ENCODE data around the gene C16orf54. TPM values are rescaled to one million over a fixed set of nuclear protein-coding genes. Genes with fewer than 3 reads are reported as not detected.
"Not testable (repeated sequence)": the region's sequence is repeated elsewhere in the genome, so short reads cannot be mapped to it uniquely, and the experiment has no call there.

The C16orf54 gene
- total RNA-seq, 2 donors from 2014 or later, result 1.1 to 1.2 TPM

- H3K4me1 ChIP-seq (replicated peaks), result peaks cover 20% of the 10 kb centered on the region
- no peaks in the 10 kb centered on the region for H3K27me3 ChIP-seq (replicated peaks; ENCODE audit: insufficient read depth)
- H3K4me3 ChIP-seq, result no peak overlapping the region
- H3K9me3 ChIP-seq, result no peaks in the 10 kb centered on the region
- intact Hi-C loops (cut with DNase I), result no loop called here
- no peak for DNase-seq (ENCODE audit: low spot score)
- WGBS, result 79% methylated on average over 7 of the region's 7 CpGs
- peak overlapping the region; percentile 74 to 86 for H3K27ac ChIP-seq
- H3K36me3 ChIP-seq, result no peaks in the 10 kb centered on the region
- TF ChIP-seq CTCF (IDR thresholded peaks at IDR 0.05) (no peak), POLR2AphosphoS5 (IDR thresholded peaks at IDR 0.05) (no peak)
Observed at GRCh38 chr16:29742683-29743275, 3.0 kb downstream of the C16orf54 start.

- H3K27me3 ChIP-seq (replicated peaks; ENCODE audit: insufficient read depth); H3K36me3 ChIP-seq; intact Hi-C loops (cut with DNase I); H3K9me3 ChIP-seq; H3K4me3 ChIP-seq: not testable (repeated sequence)
- H3K27ac ChIP-seq, result peak overlapping the region; percentile 74 to 86
- H3K4me1 ChIP-seq (replicated peaks), result peaks cover 20% of the 10 kb centered on the region
- DNase-seq (ENCODE audit: low spot score), result peak; percentile 60
- 14% methylated on average over 11 of the region's 11 CpGs for WGBS
Observed at GRCh38 chr16:29740630-29741015, 5.2 kb downstream of the C16orf54 start.

- H3K27ac ChIP-seq, result peak overlapping the region; percentile 74 to 86
- H3K27me3 ChIP-seq (replicated peaks; ENCODE audit: insufficient read depth); H3K4me3 ChIP-seq; H3K9me3 ChIP-seq; H3K36me3 ChIP-seq; intact Hi-C loops (cut with DNase I): not testable (repeated sequence)
- H3K4me1 ChIP-seq (replicated peaks), result peaks cover 20% of the 10 kb centered on the region
- TF ChIP-seq POLR2AphosphoS5 (IDR thresholded peaks at IDR 0.05), result peak; percentile 85
- 39% methylated on average over 6 of the region's 6 CpGs for WGBS
- peak; percentile 74 for DNase-seq (ENCODE audit: low spot score)
Observed at GRCh38 chr16:29739927-29740629, 5.7 kb downstream of the C16orf54 start.

DNA sequence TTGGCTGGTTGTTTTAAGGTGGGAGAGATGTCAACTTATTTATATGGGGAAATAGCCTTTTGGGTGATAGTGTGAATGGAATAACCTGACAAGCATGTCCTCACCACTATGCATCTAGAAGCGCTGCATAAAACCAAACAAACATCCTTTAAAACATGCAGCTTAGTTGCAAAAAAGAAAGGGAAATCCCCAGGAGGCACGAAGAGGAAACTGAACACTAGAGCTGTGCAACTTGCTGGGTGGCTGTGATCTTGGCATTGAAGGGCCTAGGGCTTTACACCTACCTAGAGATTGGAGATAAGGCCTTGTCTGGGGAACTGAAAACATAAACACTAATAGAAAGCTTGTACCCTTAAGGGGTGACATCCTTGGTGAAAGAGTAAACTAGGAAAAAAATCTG, 7.3 kb downstream of the C16orf54 start:
- no peak for DNase-seq (ENCODE audit: low spot score)
- Histone ChIP-seq H3K4me1 (replicated peaks) (peaks cover 12% of the 10 kb centered on the region), H3K27me3 (replicated peaks; ENCODE audit: insufficient read depth) (no peaks in the 10 kb centered on the region), H3K4me3 (no peak overlapping the region), H3K36me3 (no peaks in the 10 kb centered on the region), H3K9me3 (no peaks in the 10 kb centered on the region), H3K27ac (peak overlapping the region; percentile 74 to 86)
- intact Hi-C loops (cut with DNase I), result no loop called here
- 68% methylated on average over 2 of the region's 2 CpGs for WGBS
- TF ChIP-seq CTCF (IDR thresholded peaks at IDR 0.05) (peak in 1 of 4 experiments; percentile 7), POLR2A (IDR thresholded peaks at IDR 0.05) (no peak), POLR2AphosphoS5 (IDR thresholded peaks at IDR 0.05) (peak; percentile 46)

DNA sequence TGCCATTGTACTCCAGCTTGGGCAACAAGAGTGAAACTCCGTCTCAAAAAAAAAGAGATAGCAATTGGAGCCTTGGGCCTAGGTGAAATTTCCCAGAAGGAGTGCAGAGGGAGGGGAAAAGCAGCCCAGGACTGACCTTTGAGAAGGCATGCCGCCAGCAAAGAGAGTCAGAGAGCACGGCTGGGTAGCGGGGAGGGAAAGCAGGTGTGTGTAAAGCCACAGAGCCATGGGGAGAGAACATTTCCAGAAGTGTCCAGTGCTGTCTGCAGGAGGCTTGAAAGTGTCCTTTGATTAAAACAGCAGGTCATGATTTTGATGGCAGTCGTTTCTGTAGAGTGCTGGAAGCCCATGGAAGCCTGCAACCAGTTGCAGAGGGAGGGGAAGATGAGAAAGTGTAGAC, 8.1 kb downstream of the C16orf54 start:
- no peaks in the 10 kb centered on the region for H3K27me3 ChIP-seq (replicated peaks; ENCODE audit: insufficient read depth)
- H3K4me1 ChIP-seq (replicated peaks), result peaks cover 12% of the 10 kb centered on the region
- TF ChIP-seq POLR2AphosphoS5 (IDR thresholded peaks at IDR 0.05) (no peak), POLR2A (IDR thresholded peaks at IDR 0.05) (no peak), CTCF (IDR thresholded peaks at IDR 0.05) (no peak)
- no peaks in the 10 kb centered on the region for H3K9me3 ChIP-seq
- H3K27ac ChIP-seq, result peak overlapping the region in 1 of 2 donors; percentile 86
- 82% methylated on average over 5 of the region's 5 CpGs for WGBS
- no peak overlapping the region for H3K4me3 ChIP-seq
- intact Hi-C loops (cut with DNase I), result no loop called here
- no peak for DNase-seq (ENCODE audit: low spot score)
- H3K36me3 ChIP-seq, result no peaks in the 10 kb centered on the region

GRCh38 chr16:29736764-29737163, 9.0 kb downstream of the C16orf54 start:
- Histone ChIP-seq H3K36me3 (no peaks in the 10 kb centered on the region), H3K27me3 (replicated peaks; ENCODE audit: insufficient read depth) (no peaks in the 10 kb centered on the region), H3K9me3 (no peaks in the 10 kb centered on the region), H3K4me1 (replicated peaks) (peaks cover 11% of the 10 kb centered on the region), H3K27ac (no peak overlapping the region), H3K4me3 (no peak overlapping the region)
- no peak for TF ChIP-seq POLR2AphosphoS5 (IDR thresholded peaks at IDR 0.05)
- DNase-seq (ENCODE audit: low spot score), result no peak
- WGBS, result 67% methylated on average over 6 of the region's 6 CpGs
- intact Hi-C loops (cut with DNase I), result no loop called here
